Uterine smooth muscle cell (primary cell): ENCODE measurements around the gene CGB8. TPM values are rescaled to one million over a fixed set of nuclear protein-coding genes. Genes with fewer than 3 reads are reported as not detected.

Source experiments
- total RNA-seq: library from RNA; depleted of rRNA; stranded (reverse); fragments of >200 nt; gene quantifications from 2 replicates; pipeline ENCODE4 v1.2.3, GENCODE V29; 2014

The CGB8 gene
- total RNA-seq, result not detected in 2 replicates

DNA sequence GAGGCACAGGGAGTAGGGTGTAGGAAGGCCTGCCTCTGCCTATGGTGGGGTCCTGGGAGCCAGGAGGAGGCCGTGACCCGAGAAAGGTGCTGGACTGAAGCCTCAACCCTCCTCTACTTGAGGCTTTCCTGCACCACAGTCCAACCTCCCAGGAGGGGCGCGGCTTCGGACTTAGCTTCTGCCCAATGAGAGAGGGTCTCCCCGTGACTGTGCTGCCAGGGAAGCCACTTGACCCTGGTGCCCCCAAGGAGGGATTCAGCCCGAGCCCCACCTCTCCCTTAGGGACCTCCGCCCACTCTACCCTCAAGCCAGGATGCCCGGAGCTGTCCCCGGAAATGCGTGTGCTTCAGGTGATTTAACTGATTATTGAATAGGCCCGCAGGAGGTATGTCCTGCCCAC, at the start of gene CGB8:
Gene CGB8 (minus strand): TSS at position 101 of the 400 bp plus-strand sequence. CDS start 372 bp downstream, outside the sequence.

DNA sequence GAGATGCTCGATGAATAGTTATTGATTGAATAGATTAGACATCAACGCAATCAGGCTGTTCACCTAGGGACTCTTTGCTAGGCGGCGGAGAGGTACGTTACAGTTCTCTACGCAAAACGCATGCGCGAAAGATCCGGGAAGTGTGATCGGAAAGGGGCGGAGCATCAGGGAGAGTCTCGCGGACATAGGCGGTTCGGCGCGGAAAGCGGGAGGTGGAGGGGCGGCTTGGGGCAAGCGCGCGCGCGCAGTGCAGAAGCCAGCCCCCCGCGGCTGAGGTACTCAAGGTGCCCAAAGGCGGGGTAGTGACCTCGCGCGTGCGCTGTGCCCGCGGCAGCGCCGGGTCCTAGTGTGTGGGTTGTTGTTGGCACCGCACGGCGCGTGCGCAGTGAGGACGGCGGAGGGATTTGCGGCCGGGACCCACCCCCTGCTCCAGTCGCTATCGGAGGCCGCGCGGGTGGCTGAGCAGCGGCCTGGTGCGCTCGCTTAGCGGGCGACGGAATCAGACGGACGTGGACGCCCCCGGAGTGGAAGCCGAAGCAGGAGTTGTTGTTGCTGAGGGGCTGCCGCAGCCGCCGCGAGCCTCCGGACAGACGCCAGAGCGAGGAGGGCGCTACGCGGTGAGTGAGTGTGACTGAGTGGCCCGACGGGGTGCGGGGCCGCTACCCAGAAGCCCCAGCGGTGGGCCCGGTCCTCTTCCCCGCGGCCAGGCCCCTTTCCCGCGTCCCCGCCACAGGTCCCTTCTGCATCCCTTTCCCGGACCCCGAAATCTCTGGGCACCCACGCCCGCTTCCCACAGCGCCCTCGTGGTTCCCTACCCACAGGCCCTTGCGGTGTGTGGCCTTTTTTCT, 36.3 kb upstream of the CGB8 start, which contains the start of gene SNRNP70:
Gene SNRNP70 (plus strand): TSS at position 432 of the 848 bp plus-strand sequence. CDS start 964 bp downstream, outside the sequence.

DNA sequence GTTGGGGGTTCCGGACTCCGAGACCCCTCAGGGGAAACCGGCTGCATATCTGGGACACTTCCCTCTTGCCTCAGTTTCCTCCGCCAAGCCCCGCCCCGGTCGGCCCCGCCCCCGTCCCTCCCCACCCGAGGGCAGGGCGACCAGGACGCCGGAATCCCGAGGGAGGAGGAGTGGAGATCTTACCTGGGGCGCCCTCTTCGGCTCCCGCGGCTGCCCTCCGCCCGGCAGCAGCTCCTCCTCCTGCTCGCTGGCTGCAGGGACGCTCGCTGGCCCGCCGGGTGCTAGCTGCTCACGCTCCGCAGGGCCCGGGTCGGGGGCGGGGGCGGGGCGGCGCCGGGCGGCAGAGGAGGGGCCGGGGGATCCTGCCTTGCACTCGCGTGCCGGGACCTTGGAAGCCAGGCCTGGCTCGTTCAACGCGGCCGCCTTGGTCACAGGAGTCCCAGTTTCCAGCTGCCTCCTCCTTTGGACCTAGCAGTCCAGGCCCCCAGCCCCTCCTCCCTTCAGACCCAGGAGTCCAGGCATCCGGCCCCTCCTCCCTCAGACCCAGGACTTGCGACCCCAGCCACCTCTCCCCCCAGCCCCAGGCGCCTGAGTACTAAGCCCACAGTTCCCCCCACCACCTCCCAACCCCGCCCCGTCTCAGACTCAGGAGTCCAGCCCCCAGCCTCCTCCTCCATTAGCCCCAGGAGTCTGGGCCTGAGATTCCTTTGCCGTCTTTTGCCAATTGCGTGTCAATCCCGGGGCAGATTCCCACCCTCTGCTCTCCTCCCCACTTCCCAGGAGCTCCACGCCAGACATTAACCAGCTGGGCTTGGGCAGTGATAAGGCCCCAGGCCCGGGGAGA, 16.1 kb upstream of the CGB8 start, which contains the start of gene NTF4:
Gene NTF4 (minus strand): TSS at position 51 of the 844 bp plus-strand sequence. CDS start 2,821 bp downstream, outside the sequence.

GRCh38 chr19:49057636-49058234, 8.8 kb upstream of the CGB8 start, which contains the start of gene CGB7:
CGB7 (minus strand) TSS chr19:49057749; CDS start chr19:49055375, 2,374 bp downstream.

GRCh38 chr19:49043548-49043947, 5.4 kb downstream of the CGB8 start, which contains the start of gene CGB5:
CGB5 (plus strand) TSS chr19:49043848; CDS start chr19:49044210, 362 bp downstream.

DNA sequence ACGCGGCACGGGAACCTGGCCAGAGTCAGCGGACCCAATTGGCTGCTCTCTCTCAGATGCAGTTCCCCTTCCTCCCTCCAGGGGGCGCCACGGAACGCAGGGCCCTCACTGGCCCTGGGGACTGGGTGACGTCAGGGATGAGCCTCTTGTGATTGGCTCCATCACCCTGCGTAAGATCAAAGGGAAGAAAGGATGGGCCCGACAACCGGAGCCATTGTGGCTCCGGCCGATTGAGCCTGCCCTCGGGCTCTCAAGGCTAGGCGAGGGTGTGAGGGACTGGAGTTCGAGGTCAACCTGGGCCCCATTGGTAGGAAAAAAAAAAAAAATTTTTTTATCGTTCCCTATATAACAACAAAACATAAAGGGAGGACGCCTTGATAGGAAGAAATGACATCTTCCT, 12.1 kb downstream of the CGB8 start, which contains the start of gene CGB1:
Gene CGB1 (minus strand): TSS at position 81 of the 400 bp plus-strand sequence. CDS start 184 bp downstream, outside the sequence.

GRCh38 chr19:49031642-49032301, 17.1 kb downstream of the CGB8 start, which contains the start of gene CGB2:
CGB2 (plus strand) TSS chr19:49031890; CDS start chr19:49032096, 206 bp downstream.

DNA sequence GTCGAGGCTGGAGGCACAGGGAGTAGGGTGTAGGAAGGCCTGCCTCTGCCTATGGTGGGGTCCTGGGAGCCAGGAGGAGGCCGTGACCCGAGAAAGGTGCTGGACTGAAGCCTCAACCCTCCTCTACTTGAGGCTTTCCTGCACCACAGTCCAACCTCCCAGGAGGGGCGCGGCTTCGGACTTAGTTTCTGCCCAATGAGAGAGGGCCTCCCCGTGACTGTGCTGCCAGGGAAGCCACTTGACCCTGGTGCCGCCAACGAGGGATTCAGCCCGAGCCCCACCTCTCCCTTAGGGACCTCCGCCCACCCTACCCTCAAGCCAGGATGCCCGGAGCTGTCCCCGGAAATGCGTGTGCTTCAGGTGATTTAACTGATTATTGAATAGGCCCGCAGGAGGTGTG, 24.7 kb downstream of the CGB8 start, which contains the start of gene CGB3:
Gene CGB3 (minus strand): TSS at position 101 of the 400 bp plus-strand sequence. CDS start 362 bp downstream, outside the sequence.

DNA sequence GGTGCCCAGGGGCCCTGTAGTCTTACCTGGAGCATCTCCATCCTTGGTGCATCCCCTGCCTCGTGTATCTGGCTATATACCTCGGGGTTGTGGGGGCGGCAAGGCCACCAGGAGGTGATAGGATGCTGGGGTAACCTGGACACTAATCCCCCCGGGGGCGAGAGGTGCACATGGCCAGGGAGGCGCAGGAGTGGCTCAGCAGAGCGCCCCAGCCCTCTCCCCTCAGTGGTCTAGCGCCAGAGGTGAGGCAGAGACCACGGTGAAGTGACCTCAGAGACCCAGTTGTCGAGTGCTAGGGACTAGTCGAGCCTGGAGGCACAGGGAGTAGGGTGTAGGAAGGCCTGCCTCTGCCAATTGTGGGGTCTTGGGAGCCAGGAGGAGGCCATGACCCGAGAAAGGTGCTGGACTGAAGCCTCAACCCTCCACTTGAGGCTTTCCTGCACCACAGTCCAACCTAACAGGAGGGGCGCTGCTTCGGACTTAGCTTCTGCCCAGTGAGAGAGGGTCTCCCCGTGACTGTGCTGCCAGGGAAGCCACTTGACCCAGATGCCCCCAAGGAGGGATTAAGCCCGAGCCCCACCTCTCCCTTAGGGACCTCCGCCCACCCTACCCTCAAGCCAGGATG, 31.8 kb downstream of the CGB8 start, which contains the start of gene LHB:
Gene LHB (minus strand): TSS at position 51 of the 625 bp plus-strand sequence. CDS start 10 bp downstream, at position 41.

Other genes with a start within 250 kb of the CGB8 start
- 27.8 and 36.2 TPM in 2 replicates for gene BCAT2, start 238.1 kb downstream of the CGB8 start, total RNA-seq
- gene HSD17B14, start 212.6 kb downstream of the CGB8 start, total RNA-seq, result 6.0 and 16.1 TPM in 2 replicates
- 12.0 and 15.5 TPM in 2 replicates for gene PLEKHA4, start 180.5 kb downstream of the CGB8 start, total RNA-seq
- 124 and 144 TPM in 2 replicates for gene PPP1R15A, start 176.7 kb downstream of the CGB8 start, total RNA-seq
- gene TULP2, start 150.4 kb downstream of the CGB8 start, total RNA-seq, result 0.37 TPM in 1 of 2 replicates, not detected in the other
- gene NUCB1, start 148.8 kb downstream of the CGB8 start, total RNA-seq, result 69.9 and 197 TPM in 2 replicates
- gene DHDH, start 115.4 kb downstream of the CGB8 start, total RNA-seq, result not detected in 2 replicates
- 64.2 and 70.1 TPM in 2 replicates for gene BAX, start 94.2 kb downstream of the CGB8 start, total RNA-seq
- gene FTL, start 83.8 kb downstream of the CGB8 start, total RNA-seq, result 901 and 3,848 TPM in 2 replicates
- gene GYS1, start 55.8 kb downstream of the CGB8 start, total RNA-seq, result 23.4 and 31.5 TPM in 2 replicates
- gene RUVBL2, start 55.2 kb downstream of the CGB8 start, total RNA-seq, result 213 and 418 TPM in 2 replicates
- not detected in 2 replicates for gene LHB, start 32.0 kb downstream of the CGB8 start, total RNA-seq
- gene CGB3, start 24.8 kb downstream of the CGB8 start, total RNA-seq, result not detected in 2 replicates
- gene CGB2, start 17.2 kb downstream of the CGB8 start, total RNA-seq, result not detected in 2 replicates
- not detected in 2 replicates for gene CGB1, start 12.2 kb downstream of the CGB8 start, total RNA-seq
- gene CGB5, start 5.3 kb downstream of the CGB8 start, total RNA-seq, result not detected in 2 replicates
- 0.22 and 0.37 TPM in 2 replicates for gene CGB7, start 8.6 kb upstream of the CGB8 start, total RNA-seq
- gene NTF4, start 15.7 kb upstream of the CGB8 start, total RNA-seq, result not detected in 2 replicates
- not detected in 2 replicates for gene KCNA7, start 23.6 kb upstream of the CGB8 start, total RNA-seq
- gene SNRNP70, start 36.3 kb upstream of the CGB8 start, total RNA-seq, result 101 and 166 TPM in 2 replicates
- gene LIN7B, start 65.3 kb upstream of the CGB8 start, total RNA-seq, result 4.8 and 13.1 TPM in 2 replicates
- 0.87 and 1.2 TPM in 2 replicates for gene C19orf73, start 70.0 kb upstream of the CGB8 start, total RNA-seq
- gene PPFIA3, start 70.4 kb upstream of the CGB8 start, total RNA-seq, result 1.2 and 1.5 TPM in 2 replicates
- not detected in 2 replicates for gene HRC, start 106.3 kb upstream of the CGB8 start, total RNA-seq
- gene TRPM4, start 108.7 kb upstream of the CGB8 start, total RNA-seq, result 10.2 and 17.1 TPM in 2 replicates